EL (cell line): ENCODE measurements around the gene DGKH.
"Not testable (repeated sequence)": the region's sequence is repeated elsewhere in the genome, so short reads cannot be mapped to it uniquely, and the experiment has no call there.

ENCODE experiments used
- DNase-seq: peaks from one replicate; pipeline ENCODE4 v3.0.0-alpha.2; 2016

Gene DGKH

DNA sequence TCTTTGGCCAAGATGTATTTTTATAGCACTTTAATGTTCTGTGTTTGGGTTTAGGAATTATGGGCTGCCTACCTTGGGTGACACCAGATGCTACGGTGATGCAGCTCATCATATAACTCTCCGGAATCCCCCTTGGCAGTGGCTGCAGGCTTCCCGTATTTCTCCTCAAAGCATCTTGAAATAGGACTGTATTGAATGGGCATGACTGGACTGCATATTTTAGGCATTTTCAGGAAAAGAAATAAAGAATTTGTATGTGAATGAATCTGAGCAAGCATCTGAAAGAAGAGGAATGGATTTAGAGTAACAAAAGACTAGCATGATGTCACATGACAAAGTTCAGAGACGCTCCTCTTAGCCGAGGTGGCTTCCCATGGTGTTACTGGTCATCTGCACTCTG, 70.6 kb downstream of the DGKH start:
- no peak for DNase-seq

- DNase-seq = no peak
Measured at GRCh38 chr13:42119875-42120274, 71.4 kb downstream of the DGKH start.

DNA sequence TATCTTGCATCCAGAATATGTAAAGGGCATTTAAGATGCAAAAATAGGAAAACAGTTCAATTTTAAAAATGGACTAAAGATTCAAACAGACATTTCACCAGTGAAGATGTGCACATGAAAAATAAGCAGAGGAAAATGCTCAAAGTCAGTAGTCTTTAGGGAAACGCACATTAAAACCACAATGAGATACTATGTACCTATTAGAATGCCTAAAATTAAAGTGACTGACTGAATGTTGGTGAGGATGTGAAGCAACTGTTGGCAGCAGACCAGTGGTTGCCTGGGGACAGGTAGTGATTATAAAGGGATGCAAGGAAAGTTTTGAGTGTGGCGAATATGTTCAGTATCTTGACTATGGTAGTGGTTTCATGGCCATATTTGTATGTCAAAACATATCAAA, 75.2 kb downstream of the DGKH start:
- DNase-seq = no peak

GRCh38 chr13:42125046-42125445, 76.6 kb downstream of the DGKH start:
- no peak for DNase-seq

DNA sequence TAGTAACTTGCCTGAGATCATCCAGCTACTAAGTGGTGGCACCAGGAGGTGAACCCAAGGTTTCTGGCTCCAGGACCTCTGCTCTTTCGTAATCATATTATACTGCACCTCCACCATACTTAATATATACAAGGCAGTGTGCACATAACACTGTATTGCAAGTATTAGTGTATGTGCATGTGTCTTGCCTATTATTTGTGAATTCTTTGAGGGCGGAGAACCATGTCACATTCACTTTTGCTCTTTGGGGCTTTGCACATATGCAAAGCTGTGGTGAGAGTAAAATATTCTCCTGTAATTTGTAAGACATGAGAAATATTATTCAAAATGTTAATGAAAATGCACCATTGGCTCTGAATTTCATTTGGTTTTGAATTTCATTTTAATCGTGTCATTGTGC, 78.6 kb downstream of the DGKH start:
- DNase-seq = no peak

DNA sequence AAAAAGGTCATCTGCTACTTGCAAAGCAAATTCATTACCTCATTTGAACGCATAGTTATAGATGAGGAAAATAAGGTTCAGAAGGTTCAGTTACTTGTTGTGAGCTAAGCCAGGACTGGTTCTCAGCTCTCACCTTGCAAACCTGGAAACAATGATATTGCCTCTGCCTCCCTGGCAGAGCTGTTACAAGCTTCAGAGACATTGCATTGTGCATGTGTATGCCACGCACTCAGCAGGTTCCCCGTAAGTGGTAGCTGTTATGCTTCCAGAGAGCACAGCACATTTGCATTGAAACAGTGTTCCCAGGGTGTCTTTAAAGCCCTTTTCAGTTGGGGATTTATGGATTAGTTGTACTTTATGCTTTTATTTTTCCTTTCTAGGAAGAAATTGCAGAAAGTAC, 80.6 kb downstream of the DGKH start:
- no peak for DNase-seq

GRCh38 chr13:42136518-42136917, 88.1 kb downstream of the DGKH start:
- DNase-seq = no peak

GRCh38 chr13:42137856-42138537, 89.5 kb downstream of the DGKH start:
- peak; percentile 13 for DNase-seq

DNA sequence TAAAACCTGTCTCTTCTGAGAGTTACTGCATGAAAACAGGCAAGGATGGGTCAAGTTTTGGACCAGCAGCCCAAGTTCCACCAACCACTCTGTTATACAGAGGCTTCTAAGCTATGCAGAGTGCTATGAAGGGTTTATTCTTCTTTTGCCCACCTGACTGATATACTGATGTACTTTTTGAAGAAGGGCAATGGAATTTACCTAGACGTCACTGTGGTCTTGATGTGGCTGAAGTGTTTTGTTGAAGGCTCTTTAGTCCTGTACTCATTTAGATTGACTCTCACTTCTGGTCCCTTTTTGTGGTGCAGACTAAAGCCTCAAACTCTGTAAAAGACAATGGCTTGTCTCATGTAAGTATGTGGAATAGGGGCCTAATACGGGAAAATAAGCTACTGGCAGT, 92.0 kb downstream of the DGKH start:
- DNase-seq = no peak

DNA sequence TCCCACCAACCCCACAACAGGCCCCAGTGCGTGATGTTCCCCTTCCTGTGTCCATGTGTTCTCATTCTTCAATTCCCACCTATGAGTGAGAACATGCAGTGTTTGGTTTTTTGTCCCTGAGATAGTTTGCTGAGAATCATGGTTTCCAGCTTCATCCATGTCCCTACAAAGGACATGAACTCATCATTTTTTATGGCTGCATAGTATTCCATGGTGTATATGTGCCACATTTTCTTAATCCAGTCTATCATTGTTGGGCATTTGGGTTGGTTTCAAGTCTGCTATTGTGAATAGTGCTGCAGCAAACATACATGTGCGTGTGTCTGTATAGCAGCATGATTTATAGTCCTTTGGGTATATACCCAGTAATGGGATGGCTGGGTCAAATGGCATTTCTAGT, 92.6 kb downstream of the DGKH start:
- DNase-seq = not testable (repeated sequence)

- DNase-seq = no peak
Measured at GRCh38 chr13:42146359-42146758, 97.9 kb downstream of the DGKH start.

DNA sequence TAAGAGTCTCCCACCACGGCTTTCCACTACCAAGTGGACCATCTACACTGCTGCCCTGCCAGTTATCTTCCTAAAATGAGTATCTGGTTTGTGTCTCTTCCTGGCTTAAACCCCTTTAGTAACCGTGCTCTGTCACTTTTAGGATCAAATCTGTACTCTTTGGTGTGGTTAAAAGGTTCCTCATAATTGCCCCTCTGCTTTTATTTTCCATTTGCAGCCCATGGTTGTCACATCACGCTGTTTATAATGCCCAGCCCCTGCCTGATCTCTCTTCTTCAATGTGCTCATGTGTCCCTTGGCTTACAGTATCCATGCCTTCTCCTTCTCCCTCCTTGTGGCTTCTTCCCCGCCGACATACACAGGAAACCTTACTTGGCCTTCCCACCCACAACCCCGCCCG, 100.1 kb downstream of the DGKH start:
- DNase-seq = no peak

GRCh38 chr13:42149136-42149535, 100.7 kb downstream of the DGKH start:
- DNase-seq = no peak

DNA sequence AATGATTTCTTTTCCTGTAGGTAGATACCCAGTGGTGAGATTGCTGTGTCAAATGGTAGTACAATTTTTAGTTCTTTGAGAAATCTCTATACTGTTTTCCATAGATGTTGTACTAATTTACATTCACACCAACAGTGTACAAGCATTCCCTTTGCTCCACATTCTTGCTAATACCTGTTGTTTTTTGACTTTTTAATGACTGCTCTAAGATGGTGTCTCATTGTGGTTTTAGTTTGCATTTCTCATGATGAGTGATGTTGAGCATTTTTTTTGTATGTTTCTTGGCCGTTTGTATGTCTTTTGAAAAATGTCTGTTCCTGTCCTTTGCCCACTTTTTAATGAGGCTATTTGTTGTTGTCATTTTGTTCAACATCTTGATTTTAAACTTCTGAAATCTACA, 103.3 kb downstream of the DGKH start:
- no peak for DNase-seq

- no peak for DNase-seq
Measured at GRCh38 chr13:42152495-42152894, 104.0 kb downstream of the DGKH start.

DNA sequence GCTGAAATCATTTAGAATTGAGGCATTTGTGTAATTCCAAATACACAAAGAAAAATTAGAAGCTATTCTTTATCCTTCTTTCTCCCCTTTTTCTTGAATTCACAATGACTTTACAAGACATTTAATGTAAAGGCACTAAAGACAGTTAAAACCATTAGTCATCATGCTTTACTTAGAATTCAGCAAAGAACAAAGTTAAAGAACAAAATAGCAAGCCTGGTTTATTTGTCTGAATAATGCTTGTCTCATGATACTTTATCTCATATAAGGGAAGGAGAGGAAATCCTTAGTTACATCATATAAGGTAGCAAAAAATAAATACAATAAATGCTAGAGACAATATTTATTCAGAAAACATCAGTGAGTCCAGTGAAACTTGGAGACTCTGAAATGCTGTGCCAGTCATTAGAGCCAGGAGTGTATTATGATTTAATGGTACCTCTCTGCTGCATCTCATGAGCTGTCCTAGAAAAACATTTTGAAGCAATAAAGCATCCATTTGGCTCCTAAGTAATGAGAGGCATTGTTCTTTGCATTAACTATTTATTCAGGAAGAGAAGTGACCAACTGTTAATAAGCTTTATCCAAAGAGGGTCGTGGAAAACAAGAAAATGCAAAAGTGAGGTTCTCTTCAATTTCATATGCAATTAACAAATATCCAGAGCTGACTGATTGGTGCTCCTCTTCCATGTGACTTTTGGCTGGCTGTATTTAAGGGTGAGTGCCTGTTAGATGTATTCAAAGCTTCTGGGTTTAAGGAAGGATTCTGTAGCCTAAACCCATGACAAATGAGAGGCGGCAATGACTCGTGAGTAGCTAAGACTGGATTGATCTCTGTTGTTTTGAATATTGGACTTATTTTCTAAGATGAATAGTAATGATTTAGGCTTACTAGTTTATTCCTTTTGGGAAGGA, 105.0 kb downstream of the DGKH start:
- no peak for DNase-seq

DNA sequence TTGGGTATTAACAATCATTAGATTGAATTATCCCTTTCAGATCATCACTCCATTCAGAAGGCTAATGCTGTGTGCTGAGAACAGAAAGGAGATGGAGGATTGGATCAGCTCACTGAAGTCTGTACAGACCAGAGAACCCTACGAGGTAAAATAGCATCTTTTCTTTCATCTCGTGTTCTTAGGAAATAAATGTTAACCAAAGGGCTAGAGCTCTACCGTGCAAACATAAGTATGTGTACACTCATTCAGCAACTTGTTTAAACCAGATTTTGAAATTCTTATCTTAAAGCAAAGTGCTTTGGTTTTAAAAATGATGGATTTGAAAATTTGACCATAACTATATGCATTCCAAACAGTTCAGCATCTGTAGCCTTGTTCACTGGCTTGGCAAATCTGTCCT, 106.8 kb downstream of the DGKH start:
- DNase-seq = no peak

DNA sequence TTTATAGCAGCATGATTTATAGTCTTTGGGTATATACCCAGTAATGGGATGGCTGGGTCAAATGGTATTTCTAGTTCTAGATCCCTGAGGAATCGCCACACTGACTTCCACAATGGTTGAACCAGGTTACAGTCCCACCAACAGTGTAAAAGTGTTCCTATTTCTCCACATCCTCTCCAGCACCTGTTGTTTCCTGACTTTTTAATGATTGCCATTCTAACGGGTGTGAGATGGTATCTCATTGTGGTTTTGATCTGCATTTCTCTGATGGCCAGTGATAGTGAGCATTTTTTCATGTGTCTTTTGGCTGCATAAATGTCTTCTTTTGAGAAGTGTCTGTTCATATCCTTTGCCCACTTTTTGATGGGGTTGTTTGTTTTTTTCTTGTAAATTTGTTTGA, 114.9 kb downstream of the DGKH start:
- not testable (repeated sequence) for DNase-seq

DNA sequence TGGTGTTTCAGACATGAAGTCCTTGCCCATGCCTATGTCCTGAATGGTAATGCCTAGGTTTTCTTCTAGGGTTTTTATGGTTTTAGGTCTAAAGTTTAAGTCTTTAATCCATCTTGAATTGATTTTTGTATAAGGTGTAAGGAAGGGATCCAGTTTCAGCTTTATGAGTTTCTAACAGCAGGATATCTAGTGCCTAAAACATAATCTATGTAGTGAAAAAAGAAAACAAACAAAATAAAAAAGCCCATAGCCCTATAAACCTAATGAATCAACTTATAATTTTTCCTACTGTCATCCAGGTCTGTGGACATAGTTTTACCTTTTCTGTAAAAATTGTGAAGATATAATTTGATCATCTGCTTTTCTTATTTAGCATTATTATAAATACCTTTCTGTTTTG, 115.5 kb downstream of the DGKH start:
- not testable (repeated sequence) for DNase-seq

DNA sequence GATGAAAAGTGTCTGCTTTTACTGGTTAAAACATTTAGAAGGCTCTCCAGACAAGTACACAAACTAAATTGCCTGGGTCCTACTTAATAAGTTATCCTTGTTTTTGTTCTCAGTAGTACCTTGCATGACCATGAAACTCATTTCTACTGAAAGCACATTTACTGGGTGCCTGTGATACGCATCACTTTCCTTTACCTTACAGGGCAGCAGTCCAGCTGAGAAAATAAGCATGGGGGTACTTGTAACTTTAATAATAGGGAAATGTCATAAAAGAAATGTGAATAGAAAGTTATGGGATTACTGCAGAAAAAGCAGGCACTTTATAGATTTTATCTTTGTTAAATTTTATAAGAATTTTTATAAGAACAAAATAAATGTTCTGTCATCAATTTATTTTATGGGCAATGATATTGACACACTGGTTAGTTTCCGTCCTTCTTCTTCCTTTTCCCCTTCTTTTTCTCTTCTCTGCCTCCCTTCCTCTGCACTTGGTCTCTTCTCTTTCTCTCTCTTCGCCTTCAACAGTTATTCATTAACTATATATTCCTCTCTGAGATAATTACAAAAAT, 116.2 kb downstream of the DGKH start:
- DNase-seq = no peak

DNA sequence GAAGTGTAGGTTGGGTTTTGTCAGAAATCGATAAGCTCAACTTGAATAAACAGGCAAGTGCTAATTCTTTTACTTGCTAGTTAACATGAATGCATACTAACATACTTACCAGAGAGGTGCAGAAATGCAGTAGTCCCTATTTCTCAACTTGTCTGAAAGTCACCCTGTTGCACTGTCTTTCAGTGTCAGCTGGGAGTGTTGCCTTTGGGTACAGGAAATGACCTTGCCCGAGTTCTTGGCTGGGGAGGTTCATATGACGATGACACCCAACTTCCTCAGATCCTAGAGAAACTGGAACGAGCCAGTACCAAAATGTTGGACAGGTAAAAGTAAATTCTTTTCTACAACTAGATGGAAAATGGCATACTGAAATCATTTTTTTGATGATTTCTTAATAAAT, 120.0 kb downstream of the DGKH start:
- no peak for DNase-seq

DNA sequence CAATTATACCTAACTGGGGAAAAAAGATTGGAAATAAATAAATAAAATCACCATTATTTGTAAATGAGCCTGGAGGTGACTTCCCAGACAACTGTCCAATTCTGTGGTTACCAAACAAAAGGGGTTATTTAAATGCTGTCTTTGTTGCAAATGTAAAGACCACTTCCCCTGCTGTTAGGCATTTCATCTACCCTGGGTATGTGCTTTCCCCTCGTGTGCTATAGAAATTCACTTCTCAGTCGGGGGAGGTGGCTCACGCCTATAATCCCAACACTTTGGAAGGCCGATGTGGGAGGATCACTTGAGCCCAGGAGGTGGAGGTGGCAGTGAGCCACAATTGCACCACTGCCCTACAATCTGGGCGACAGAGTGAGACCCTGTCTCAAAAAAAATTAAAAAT, 121.6 kb downstream of the DGKH start:
- DNase-seq = no peak

DNA sequence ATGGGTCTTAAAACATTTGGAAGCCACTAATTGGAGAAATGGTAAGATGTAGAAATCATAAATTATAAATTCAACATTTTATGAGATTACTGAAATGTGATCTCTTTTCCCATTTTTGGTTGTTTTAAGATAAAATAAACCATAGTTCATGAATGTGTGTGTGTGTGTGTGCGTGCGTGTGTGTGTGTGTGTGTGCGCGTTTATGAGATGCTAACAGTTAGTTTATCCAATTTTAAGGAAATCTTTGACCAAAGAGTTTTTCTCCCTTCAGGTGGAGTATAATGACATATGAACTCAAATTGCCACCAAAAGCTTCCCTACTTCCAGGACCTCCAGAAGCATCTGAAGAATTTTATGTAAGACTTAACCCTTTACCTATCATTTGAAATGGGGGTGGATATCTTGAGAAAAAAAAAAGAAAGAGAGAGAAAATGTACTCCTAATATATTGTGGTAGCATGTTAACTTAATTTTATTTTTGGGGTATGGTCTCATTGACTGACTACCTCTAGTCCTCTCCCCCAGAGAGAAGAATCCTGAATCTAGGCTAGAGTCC, 125.4 kb downstream of the DGKH start:
- no peak for DNase-seq
